K562 (cell line): ENCODE data around the gene PPT2. TPM values are rescaled to one million over a fixed set of nuclear protein-coding genes. Genes with fewer than 3 reads are reported as not detected.

Source experiments
- ARNT ChIP-seq, 2 experiments: fragments of 450-650 bp; IDR thresholded peaks; 2 replicates each; pipeline ENCODE4 v1.6.1; 2016; ENCODE audit warnings: mild to moderate bottlenecking in 1 of 2
- BCL6 ChIP-seq: fragments of 250-450 bp; sonication (Bioruptor Pico); IDR thresholded peaks from 2 replicates; pipeline ENCODE4 v1.4.0; 2020
- BDP1 ChIP-seq: IDR thresholded peaks from 3 replicates; pipeline ENCODE4 v1.6.1; 2011; ENCODE audit not compliant: insufficient read length, insufficient read depth
- DNMT1 ChIP-seq: fragments of 450-650 bp; IDR thresholded peaks from 2 replicates; pipeline ENCODE4 v1.6.1; 2016; ENCODE audit warnings: antibody characterized with exemption, mild to moderate bottlenecking
- GTF2E2 ChIP-seq: fragments of 200-800 bp; sonication (Bioruptor generic); IDR thresholded peaks from 2 replicates; pipeline ENCODE4 v1.6.1; 2016; ENCODE audit warnings: missing genetic modification characterization, missing compliant biosample characterization
- NCOA6 ChIP-seq: fragments of 450-650 bp; IDR thresholded peaks from 2 replicates; pipeline ENCODE4 v1.6.1; 2017; ENCODE audit warnings: mild to moderate bottlenecking
- POLR2G ChIP-seq: fragments of 200-400 bp; formaldehyde crosslinking; IDR thresholded peaks from 2 replicates; pipeline ENCODE4 v1.6.1; 2017; ENCODE audit warnings: low read depth, mild to moderate bottlenecking, antibody characterized with exemption, low read length, moderate library complexity
- RAD21 ChIP-seq, 2 experiments: fragments of 250-450 bp in 1 of 2; fragments of 450-650 bp in 1 of 2; sonication (Bioruptor Pico) in 1 of 2; formaldehyde crosslinking in 1 of 2; IDR thresholded peaks in 1 of 2; conservative IDR thresholded peaks in 1 of 2; 2 replicates each; pipeline versions ENCODE4 v1.4.0 to v1.8.0; 2020 to 2022; ENCODE audit warnings: mild to moderate bottlenecking in 2 of 2, moderate library complexity in 1 of 2
- RERE ChIP-seq: sonication (generic); formaldehyde crosslinking; IDR thresholded peaks from 2 replicates; pipeline ENCODE4 v1.8.0; 2023; ENCODE audit warnings: missing genetic modification reagents, mild to moderate bottlenecking, borderline replicate concordance
- TAF9B ChIP-seq: fragments of 450-650 bp; IDR thresholded peaks from 2 replicates; pipeline ENCODE4 v1.6.1; 2018; ENCODE audit warnings: mild to moderate bottlenecking; ENCODE audit not compliant: partially characterized antibody
- VEZF1 ChIP-seq: fragments of 200-800 bp; sonication (Bioruptor generic); IDR thresholded peaks from 2 replicates; pipeline ENCODE4 v1.6.1; 2017; ENCODE audit warnings: missing genetic modification characterization, missing compliant biosample characterization
- ZBTB1 ChIP-seq: sonication (generic); formaldehyde crosslinking; IDR thresholded peaks from 2 replicates; pipeline ENCODE4 v1.8.1; 2023; ENCODE audit warnings: missing genetic modification reagents, low read depth, mild to moderate bottlenecking, borderline replicate concordance
- ZFP1 ChIP-seq: fragments of 450-650 bp; formaldehyde crosslinking; IDR thresholded peaks from 2 replicates; pipeline ENCODE4 v1.4.0; 2020; ENCODE audit warnings: mild to moderate bottlenecking, mixed read lengths
- ZNF780A ChIP-seq: fragments of 250-450 bp; sonication (Bioruptor Pico); IDR thresholded peaks from 2 replicates; pipeline ENCODE4 v1.5.0; 2021; ENCODE audit warnings: mild to moderate bottlenecking
- polyA plus RNA-seq, 8 experiments: library from polyadenylated mRNA; depleted of rRNA in 4 of 8; stranded (reverse) in 5 of 8; unstranded in 3 of 8; fragments of >200 nt; fragmentation: Nextera tagmentation in 2 of 8; fragmentation: Illumina TruSeq in 1 of 8; extraction: Ambion mirVana in 2 of 8; extraction: Trizol in 1 of 8; gene quantifications; 2 replicates each; pipeline versions ENCODE4 v1.2.1 to v1.2.3, GENCODE V29; 2011 to 2014; ENCODE audit warnings: inconsistent platforms in 1 of 8, missing spikeins in 1 of 8
- total RNA-seq, 7 experiments: library from RNA; depleted of rRNA in 6 of 7; stranded (reverse); fragments of >200 nt in 6 of 7; fragmentation: Illumina TruSeq in 2 of 7; extraction: Trizol in 2 of 7; gene quantifications; 2 replicates each; pipeline versions ENCODE4 v1.2.1 to v1.2.3, GENCODE V29; 2011 to 2021; ENCODE audit warnings: low replicate concordance in 1 of 7
- TF ChIP-seq, protein P1 (sequence below): fragments of 450-650 bp; formaldehyde crosslinking; IDR thresholded peaks from 2 replicates; pipeline ENCODE4 v1.4.0; 2022; ENCODE audit warnings: missing genetic modification characterization
- TF ChIP-seq, protein P2 (sequence below): fragments of 250-450 bp; sonication (Bioruptor Pico); IDR thresholded peaks from 2 replicates; pipeline ENCODE4 v1.8.0; 2022; ENCODE audit warnings: moderate library complexity, mild to moderate bottlenecking, inconsistent platforms

PPT2 gene
- total and polyA plus RNA-seq, 9 of the 15 experiments (the other 6 are each of a cell fraction or from before 2014, with no cell fraction given) = 27.4 to 98.8 (median 69.9) TPM

DNA sequence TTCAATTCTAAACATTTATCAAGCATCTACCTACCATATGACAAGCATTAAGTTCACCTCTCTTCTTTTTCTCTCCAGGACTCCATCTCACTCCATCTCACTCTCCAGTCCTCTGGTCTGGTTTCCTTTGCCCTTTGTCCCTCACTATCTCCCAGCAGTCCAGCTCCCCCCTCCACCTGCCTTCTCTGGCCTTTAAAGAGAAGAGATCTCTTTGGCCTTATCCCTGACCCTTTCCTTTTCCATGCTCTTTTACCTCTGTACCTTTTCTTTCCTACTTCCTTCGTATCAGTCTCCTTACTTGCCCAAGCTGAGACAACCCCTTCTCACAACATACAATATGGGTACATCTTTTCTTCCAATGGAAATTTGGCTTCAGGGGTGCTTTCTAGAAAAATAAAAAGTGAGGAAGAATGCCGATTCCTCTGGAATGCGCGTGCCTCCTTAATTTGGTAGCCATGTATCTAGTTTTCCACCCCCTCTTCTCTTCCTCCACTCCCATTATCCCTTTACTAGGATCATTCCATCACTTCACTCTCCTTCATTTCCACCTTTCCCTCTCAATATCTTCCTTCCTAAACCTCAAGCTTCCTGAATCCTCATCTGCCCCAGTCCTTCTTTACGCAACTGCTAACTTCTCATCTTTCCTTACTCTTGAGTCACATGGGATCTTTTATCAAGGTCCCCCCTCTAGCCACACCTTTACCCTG, 22.7 kb downstream of the PPT2 start (continued):
- no peak for TF ChIP-seq VEZF1 (CRISPR knock-in tag)
- peak in 1 of 2 experiments; percentile 26; a peak in 1 of 4 replicates for TF ChIP-seq RAD21 (CRISPR knock-in tag; conservative IDR thresholded peaks at IDR 0.05 in 1 of 2, IDR thresholded peaks at IDR 0.05 in 1 of 2)
- peak; percentile 83; the same call in 1 of the 2 replicates for TF ChIP-seq GTF2E2 (tag)
- no peak for TF ChIP-seq RERE (CRISPR knock-in tag)
- no peak for TF ChIP-seq ZNF780A (CRISPR knock-in tag)
- TF ChIP-seq ZFP1 (CRISPR knock-in tag) = peak; percentile 59; the same call in 1 of the 2 replicates
- TF ChIP-seq NCOA6 = no peak
- no peak for TF ChIP-seq POLR2G
- 0 out of 4 replicates have a peak, but pooled peaks of 1 of the 2 experiments have one; percentile 14 for TF ChIP-seq ARNT (IDR thresholded peaks at IDR 0.05)
- 0 out of 2 replicates have a peak, but pooled peaks have one; percentile 34 for TF ChIP-seq ZBTB1 (CRISPR knock-in tag)
- TF ChIP-seq, protein P1, sequence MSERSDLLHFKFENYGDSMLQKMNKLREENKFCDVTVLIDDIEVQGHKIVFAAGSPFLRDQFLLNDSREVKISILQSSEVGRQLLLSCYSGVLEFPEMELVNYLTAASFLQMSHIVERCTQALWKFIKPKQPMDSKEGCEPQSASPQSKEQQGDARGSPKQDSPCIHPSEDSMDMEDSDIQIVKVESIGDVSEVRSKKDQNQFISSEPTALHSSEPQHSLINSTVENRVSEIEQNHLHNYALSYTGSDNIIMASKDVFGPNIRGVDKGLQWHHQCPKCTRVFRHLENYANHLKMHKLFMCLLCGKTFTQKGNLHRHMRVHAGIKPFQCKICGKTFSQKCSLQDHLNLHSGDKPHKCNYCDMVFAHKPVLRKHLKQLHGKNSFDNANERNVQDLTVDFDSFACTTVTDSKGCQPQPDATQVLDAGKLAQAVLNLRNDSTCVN (CRISPR knock-in tag) = peak; percentile 95; the same call in 1 of the 2 replicates
- TF ChIP-seq BDP1 = no peak
- TF ChIP-seq BCL6 (CRISPR knock-in tag) = no peak
- peak; percentile 42 for TF ChIP-seq TAF9B
- TF ChIP-seq, protein P2, sequence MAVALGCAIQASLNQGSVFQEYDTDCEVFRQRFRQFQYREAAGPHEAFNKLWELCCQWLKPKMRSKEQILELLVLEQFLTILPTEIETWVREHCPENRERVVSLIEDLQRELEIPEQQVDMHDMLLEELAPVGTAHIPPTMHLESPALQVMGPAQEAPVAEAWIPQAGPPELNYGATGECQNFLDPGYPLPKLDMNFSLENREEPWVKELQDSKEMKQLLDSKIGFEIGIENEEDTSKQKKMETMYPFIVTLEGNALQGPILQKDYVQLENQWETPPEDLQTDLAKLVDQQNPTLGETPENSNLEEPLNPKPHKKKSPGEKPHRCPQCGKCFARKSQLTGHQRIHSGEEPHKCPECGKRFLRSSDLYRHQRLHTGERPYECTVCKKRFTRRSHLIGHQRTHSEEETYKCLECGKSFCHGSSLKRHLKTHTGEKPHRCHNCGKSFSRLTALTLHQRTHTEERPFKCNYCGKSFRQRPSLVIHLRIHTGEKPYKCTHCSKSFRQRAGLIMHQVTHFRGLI = no peak
- no peak for TF ChIP-seq DNMT1
